Stimulated activated CD4-positive, alpha-beta T cell treated with anti-CD3 and anti-CD28 coated beads, Interleukin-15, amount 100 ng/mL, for 48 hours (primary cell): ENCODE results near the gene DLX6.

ENCODE experiments used
- DNase-seq, 2 donors: peaks; one replicate each; pipeline ENCODE4 v3.0.0-alpha.2; 2020; ENCODE audit warnings: low read depth in 2 of 2

DLX6 gene

DNA sequence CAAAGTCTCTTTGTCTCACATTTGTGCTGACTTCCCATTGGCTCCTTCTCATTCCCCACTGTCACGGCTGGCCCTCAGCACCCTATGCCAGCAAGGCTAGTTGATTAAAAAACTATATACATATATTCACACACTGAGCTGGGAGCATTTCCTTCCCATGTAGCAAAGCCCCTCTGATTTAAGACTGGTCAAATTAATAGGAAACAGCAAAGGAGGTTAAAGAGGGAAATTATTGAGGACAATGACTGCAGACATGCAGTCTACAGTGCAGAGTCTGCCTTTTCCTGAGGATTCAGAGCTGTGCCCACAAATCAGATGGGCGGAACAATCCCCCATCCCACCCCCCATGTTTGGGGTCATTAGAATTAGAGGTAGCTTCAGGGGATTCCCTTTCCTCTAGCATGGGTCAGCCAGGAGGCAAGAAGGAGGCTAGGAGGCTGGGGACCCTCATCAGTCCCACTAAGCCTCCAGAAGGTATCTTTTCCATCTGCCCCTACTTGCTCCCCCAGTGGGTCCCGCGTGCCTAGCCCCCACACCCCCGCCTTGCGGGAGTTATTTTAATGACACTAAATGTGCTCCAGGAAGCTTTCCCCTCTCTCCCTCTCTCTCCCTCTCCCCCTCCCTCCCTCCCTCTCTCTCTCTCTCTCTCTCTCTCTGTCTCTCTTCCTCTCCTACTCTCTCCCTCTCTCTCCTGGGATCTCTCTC lies 9.8 kb upstream of the DLX6 start:
- DNase-seq = no peak

DNA sequence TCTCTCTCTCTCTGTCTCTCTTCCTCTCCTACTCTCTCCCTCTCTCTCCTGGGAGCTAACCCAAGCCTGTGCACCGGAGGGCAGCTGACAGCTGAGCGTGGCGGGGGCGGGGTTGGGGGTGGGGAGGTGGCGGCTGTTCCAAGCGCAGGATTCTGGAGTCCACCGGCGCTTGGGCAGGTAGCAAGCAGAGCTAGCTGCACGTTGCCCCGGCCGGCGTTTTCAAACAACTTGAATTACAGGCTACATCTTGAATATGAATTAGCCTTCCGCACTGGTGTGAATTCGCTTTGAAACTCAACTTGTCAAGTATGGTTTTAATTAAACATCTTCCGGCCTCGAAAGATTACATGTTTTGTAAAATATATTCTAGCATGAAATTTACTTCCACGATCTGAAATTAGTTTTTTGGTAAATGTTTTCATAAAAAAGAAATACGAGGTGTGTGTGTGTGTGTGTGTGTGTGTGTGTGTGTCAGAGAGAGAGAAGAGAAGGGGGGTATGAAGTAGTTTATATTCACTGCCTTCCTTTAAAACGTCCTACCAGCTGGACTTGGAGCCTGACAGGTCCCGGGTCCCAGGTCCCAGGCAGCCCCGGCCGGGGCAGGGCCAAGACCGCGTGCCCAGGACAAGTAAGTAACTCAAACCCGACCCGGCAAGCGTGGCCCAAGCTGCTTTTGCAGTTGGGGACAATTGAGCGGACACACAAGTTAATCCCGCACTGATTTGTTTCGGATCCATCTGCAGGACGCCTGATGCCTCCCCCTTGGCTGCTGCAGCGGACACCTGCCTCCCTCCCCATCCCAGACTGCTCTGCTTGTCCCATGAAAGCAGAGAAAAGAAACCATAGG lies 9.0 kb upstream of the DLX6 start:
- no peak for DNase-seq

DNA sequence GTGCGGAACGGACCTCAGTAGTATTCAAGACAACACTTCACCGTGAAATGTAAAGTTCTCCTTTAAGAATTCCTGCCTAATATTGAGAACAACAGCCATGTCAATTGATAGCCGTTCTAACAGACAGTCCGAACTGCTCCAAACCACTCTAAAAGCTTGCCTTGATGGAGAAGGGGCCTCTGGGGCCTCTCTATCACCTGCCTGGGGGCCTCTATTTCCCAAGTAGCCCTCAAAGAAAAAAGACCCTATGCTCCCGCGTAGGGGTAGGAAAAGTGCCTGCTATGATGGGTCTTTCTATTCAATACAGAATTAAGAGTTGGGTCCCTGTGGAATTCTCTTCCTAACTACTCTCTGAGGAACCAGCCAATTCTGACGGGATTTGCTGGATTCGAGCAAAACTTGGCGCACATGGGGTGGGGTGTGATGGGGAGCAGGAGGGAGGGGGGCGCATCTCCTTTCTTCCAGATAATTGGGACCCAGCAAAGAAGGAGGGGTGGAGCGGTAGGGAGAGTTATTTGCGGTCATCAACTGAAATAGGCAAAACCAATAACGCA lies 8.3 kb upstream of the DLX6 start:
- DNase-seq = no peak

DNA sequence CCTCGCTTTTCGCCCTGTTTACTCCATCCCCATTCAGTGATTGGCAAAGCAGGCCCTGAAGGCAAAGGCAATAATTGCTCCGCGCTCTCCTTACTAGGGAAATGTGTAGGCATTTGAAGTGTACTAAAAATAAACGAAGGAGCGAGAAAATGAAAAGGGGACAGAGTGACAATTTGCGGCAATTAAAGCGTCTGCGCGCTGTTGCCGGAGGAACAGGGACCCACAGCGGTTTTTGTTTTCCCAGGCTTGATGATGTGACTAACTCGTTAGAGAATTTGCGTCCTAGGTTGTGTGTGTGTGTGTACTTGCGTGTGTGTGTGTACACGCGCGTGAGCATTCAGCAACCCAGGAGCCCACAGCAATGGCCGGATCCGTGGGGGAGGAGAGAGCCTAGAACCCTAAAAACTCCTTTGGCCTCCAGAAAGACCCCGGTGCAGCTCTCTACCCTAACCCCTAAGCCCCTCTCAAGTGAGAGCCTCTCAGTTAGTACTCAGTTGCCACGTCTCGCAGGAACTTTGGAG lies 7.8 kb upstream of the DLX6 start:
- DNase-seq = no peak

DNA sequence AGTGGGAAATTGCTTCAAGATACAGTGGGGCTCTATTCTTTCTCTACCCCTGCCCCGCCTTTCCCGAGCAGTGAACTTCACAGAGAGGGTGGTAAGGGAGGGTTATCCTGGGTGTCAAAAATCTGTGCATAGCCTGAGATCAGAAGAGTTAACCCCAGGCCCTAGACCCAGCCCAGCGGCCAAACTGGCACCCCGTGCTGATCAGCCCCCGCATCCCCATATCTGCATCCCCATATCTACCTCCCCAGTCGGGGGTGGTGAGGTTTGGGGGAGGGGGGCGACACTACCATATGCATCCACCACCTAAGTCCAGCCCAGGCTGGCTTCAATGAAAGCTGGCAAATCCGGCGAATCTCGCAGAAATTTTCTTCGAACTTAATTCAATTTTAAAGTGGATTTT lies 7.0 kb upstream of the DLX6 start:
- DNase-seq = no peak

DNA sequence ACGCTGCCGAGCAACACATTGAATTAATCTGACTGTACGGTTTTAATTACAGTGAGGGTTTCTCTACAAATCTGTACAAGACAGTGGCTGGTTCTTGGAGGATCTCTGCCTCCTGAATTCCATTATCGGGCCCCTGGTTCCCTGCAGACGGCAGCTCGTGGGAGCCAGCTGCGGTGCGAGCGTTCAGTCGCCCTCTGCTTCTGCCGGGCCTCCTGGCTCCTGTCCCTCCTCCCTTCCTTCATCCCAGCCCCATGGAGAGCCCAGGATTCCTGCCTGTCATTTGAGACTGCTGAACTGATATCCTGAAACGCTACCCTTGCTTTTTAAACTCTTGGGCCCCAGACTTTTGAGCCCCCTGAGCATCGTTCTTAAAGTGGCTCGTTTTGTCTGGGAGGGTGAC lies 6.6 kb upstream of the DLX6 start:
- no peak for DNase-seq

DNA sequence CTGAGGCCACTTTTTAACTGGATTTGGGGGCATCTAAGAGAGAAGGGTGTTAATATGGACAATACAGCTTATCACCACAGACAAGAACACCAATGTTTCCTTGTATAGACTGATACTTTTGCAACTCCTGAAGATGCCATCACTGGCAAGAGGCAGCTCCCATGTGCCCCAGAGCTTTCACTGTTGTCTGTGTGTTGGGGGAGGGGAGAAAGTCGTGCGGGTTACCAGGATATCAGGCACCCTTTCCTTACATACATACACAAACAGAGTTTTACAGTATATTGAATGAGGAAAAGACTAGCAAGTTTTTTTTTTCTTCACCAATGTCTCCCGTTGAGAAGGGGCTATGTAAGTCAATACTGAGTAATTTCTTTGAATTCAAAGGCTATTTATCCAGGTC lies 4.1 kb upstream of the DLX6 start:
- DNase-seq = no peak

DNA sequence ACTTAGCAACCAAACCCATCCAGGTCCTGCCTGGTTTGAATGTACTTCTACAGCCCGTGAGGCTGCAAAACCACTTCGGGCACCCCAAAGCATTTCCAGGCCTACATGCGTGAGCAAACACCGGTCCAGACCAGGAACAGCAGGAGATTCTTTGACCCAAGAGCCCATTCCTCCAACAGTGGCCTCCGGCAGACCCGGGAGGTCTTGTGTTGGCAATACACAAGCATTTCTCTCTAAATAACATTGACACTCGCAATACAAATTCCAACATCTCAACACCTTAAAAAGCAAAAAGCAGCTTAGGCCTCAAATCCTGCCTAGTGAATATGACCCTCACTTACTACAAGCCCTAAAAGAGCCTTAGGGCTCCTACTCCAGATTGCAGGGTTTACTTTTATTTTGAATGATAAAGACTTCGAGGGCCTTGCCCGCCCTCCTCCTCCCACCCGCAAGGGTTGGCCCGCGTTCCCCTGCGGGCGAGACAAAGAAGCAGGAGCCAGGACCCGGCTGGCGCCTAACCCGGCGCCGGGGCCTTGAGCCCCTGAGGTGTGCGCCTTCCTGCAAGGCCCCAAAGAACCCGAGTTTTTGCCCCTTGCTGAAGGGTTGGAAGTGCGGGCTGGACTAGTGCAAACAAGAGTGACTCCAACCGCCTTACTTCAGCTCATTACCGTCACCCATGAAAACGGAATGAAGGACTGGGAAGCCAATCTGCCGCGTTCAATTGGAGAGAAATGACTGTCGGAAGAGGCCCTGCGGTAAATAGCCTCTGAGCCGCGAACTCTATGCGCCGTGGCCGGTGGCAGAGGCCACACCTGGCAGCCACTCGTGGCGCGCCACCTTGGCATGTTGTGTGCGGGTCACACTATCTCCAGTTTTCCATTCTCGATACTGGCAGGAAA lies 3.4 kb upstream of the DLX6 start:
- DNase-seq = no peak

DNA sequence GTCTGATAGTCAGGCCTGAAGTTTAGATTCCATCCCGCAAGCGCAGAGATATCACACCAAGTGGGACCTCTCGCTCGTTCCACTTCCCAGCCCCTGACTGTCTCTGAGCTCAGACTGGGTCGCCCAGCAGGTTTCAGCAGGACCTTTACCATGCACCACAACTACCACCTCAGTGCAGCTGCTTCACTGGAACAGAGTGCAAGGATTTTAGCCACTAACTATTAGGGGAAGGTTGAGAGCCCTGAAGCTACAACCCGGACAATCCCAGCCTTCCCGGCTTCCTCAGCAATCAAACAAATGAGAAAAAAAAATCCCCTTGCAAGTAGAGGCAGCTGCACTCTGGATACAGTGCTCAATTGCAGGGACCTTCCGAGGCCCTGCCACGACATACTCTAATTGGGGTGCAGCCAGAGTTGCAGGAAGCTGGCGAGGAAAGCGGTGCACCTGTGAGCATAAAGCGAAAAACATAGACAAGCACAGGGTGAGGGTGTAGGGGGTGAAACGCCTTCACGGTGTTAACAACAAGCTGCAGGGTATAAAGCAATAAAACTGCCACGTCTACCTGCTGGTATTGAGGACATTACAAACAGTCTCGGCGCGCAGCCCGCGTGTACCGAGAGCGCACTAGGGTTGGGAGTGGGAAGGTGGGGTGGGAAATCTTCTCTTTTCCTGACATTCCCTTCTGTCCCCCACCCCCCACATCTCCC lies 2.6 kb upstream of the DLX6 start:
- DNase-seq = no peak

DNA sequence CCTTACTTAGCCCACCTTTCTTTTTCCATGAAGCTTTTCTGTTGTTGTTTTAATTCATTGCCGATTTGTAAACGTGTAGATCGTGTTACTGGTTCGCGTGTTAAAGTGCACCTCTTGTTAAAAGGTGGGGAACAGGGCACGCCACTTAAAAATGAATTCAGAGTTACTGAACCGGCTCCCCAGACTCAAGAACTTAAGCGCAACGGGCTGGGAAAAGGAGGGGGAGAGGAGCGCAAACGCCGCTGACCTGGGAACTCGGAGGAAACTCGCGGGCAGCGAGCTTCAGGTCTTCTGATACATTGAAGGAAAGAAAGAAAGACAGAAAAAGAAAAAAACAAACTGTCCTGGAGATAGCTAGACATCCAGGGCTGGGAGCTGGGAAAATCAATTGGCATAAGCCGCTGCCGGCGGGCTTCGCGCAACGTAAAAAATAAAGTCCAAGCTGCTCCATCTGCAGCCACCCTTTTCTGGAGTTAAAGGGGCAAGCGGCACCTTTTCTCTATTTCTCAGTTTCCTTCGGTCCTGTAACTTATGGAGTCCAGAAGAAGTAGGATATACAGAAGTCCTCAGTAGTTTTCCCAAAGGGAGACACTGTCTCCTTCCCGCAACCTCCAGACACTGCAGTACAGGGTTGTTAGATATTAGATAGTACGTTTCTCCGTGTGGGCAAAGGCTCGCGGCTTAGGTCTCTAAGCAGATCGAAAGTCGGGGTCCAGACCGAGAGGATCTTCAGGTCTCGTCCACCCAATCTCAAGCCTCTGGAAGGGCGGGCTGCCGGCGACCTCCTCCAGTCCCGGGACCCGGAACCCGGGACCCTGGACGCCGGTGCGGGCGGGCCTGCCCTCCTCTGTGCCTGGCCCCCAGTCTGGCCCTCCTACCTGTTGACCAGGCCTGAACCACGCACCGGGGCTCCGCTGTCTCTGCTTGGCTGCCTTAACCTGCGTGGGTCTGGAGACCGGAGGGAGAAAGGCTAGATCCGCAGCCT lies 1.8 kb upstream of the DLX6 start:
- DNase-seq = no peak

DNA sequence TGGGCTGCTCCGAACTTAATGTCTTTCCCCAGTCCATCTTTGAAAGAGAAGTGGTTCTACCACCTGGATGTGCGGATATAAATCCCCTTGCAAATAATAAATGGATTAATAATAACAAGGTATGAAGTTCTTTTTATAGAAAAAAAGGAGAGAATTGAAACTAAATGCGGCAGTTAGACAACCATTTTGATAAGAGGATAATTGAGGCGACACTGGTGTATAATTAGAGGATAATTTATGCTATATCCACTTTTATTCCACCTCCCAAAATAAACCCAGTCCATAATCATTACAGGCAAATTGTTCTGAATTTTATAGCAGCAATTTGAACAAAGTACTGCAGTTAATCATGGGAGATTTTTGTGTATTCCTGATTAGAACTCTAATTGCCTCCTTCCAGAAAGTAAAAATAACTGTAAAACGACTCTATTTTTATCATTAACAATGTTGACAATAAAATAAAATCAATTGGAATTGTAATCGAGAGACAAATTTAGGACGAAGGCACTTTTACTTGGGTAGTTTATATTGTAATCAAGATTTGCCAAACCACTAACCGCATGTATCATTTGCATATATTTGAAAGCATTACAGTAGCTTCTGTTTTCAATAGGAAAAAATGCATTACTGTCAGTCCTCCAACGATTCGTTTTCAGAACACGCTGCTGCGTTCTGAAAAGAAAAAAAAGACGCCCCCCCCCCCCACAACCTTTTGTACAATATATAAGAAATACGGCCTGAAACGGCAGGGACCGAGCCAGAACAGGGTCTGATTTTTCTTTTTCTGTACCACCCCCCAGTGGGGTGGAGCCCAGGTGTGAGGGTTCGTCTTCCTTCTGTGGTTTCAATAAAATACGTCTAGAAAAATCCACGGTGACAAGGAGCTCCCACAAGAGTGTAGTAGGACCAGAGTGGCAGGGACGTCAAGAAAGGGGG lies 838 bp upstream of the DLX6 start:
- no peak for DNase-seq

DNA sequence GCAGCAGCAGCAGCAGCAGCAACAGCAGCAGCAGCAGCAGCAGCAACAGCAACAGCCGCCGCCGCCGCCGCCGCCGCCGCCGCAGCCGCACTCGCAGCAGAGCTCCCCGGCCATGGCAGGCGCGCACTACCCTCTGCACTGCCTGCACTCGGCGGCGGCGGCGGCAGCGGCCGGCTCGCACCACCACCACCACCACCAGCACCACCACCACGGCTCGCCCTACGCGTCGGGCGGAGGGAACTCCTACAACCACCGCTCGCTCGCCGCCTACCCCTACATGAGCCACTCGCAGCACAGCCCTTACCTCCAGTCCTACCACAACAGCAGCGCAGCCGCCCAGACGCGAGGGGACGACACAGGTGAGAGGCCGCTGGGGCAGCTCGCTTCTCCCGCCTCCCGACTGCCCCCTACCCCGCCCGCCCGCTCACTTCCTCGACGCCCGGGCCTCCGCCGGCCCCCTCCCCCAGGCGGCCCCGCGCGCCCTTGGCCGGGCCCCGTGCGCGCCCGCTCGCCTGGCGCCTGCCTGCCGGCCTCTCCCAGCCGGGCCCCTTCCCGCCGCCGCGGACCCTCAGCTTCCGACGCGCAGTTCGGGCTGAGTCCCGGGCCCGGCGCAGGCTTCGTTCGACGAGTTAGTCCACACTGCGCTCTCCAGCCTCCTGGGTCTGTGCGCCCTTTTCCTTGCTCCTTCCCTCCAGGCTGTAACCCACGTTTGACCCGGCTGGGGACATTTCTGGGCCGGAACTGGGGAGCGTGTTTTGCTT lies 882 bp downstream of the DLX6 start:
- no peak for DNase-seq

DNA sequence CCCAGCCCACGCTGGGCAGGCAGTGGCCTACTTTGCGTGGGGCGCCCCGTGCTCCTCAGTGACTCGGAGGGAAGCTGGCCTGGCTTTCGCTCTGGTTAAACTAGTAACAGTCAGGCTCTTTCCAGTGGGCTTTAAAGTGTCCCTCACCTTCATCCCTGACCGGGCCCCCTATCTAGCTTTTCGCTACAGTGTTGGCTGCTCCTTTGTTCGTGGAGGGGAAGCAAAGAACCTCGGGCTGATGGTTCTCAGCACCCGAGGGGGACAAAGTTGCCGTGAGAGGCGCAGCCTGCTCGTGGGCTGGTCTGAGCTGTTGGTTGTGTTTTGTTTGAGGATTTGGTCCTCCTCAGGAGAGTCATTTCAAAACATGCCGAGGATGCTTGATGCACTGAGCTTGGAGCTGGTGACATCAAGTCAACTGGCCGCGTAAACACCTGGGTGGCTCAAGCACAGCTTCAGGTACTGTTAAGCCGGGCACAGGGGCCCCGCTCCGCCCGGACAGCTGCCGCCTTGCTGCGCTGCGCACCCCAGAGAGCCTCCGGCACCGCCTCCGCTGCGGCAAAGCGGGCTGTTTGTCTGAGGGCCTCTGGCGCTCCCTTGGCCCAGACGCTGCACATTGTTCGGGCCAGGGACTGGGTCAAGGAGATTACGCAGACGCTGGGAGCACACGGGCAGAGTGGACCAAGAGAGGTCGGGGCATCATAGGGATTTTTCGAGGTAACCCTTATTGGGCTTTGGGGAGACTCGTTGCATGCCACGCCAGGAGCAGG lies 1.6 kb downstream of the DLX6 start:
- DNase-seq = no peak

DNA sequence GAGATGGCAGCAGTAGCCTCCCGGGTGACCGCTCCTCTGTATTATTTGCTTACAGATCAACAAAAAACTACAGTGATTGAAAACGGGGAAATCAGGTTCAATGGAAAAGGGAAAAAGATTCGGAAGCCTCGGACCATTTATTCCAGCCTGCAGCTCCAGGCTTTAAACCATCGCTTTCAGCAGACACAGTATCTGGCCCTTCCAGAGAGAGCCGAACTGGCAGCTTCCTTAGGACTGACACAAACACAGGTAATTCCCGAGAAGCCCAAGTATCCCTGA lies 2.2 kb downstream of the DLX6 start:
- no peak for DNase-seq

DNA sequence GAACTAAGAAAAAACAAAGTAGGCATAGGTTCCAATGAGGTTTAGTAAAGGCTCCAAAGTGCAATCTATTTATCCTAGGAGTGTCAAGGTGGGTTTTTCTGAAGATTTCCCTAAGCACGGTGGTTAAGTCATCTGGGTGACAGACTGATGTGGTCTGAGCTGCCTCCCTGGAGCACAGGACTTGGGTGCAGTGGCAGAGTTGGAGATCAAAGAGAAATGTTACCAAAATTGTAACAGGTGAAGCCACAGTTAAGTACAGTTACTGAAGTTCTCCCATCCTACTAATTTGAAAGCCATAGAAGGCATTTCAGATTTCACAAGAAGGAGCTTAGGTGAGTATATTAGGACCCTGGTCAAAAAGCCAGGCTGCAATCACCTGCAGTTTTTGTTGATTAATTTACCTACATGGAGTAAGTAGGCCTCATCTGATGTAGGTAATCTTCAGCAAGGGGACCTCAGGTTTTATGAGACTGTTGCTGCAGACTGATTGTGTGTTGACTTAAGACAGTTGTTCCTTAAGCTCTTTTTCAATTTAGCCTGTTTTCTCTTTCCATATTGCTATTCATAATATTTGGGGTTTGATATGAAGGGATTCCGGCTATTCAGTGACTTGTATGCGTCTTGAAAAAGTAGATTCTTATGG lies 3.0 kb downstream of the DLX6 start:
- no peak for DNase-seq

DNA sequence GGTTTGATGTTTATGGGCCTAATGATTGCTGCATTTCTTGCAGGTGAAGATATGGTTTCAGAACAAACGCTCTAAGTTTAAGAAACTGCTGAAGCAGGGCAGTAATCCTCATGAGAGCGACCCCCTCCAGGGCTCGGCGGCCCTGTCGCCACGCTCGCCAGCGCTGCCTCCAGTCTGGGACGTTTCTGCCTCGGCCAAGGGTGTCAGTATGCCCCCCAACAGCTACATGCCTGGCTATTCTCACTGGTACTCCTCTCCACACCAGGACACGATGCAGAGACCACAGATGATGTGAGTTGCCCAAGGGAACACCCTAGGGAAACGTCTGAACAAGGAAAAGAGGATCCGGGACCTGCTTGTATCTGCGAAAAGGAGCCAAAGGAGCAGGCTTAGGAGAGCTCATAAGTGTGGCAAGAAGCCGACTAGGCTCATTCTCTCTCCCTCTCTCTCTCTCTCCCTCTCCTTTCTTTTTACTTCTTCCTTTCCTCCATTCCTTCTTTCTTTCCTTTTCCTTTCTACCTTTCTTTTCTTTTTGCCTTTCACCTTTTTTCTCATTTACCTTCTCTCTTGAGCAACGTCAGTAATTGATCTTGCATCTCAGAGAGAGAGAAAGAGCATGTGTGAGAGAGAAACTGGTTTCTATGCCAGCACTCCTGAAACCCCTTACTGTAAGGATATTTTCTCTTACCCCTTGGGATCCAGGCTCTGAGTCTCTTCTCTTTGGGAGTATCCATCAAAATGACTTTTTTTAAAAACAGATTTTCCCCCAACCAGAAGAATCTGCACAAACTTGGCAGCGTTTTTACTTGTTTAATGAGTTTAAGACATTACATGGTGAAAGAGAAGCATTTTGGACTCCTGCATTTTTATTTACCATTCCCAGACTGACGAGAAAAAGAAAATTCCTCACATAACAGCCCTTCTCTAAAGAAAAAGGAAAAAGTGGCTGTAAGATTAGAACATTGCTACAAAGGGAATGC lies 4.7 kb downstream of the DLX6 start:
- DNase-seq = no peak
